IMR-90 (cell line): ENCODE results near the gene ACOXL.

ENCODE experiments used
- POLR2A ChIP-seq: IDR thresholded peaks from 2 replicates; pipeline ENCODE4 v1.6.1; 2012; ENCODE audit warnings: mild to moderate bottlenecking, low read depth, low read length
- TF ChIP-seq, protein P1 (sequence below): conservative IDR thresholded peaks from 2 replicates; pipeline ENCODE4 v1.5.1; 2012; ENCODE audit warnings: mild to moderate bottlenecking, low read depth, low read length, improper control_type of control experiment

DNA sequence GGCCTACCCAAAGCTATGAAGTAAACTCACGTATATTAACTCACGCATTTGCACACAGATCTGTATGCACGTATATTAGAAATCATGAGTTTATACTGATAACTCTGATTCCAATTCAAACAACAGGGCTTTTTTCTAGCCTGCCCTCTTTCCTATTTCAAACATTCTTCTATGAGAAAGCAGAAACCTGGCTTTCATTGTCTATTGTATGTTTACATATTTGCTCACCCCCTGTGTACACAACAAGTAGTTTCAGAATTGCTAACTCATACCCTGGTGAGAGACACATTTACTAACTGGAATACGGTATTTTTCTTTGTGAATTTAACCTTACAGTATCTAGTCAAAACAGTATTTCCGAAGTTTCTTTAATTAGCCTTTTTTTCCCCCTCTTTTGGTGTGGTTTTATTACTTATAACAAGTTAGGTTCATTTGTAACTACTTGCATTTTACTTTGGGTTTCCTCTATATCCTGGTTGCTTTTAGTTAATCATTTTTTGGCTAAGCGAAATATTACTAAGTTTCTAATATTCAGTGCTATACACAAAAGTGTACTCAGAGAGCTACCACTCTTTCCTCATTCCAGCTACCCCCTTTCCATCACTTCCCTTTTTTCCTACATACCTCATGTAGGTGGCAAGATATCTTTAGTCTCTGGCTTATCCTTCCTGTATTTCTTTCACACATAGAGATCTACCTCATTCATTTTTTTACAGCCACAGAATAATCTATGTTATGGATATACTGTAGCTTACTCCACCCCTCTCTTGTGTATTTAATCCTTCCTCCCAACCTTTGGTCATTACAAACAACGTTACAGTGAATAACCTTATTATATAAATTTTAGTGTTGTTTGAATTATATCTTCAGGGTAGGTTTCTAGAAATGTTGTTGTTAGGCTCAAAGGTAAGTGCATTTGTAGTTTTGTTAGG, 275.6 kb downstream of the ACOXL start:
- TF ChIP-seq, protein P1, sequence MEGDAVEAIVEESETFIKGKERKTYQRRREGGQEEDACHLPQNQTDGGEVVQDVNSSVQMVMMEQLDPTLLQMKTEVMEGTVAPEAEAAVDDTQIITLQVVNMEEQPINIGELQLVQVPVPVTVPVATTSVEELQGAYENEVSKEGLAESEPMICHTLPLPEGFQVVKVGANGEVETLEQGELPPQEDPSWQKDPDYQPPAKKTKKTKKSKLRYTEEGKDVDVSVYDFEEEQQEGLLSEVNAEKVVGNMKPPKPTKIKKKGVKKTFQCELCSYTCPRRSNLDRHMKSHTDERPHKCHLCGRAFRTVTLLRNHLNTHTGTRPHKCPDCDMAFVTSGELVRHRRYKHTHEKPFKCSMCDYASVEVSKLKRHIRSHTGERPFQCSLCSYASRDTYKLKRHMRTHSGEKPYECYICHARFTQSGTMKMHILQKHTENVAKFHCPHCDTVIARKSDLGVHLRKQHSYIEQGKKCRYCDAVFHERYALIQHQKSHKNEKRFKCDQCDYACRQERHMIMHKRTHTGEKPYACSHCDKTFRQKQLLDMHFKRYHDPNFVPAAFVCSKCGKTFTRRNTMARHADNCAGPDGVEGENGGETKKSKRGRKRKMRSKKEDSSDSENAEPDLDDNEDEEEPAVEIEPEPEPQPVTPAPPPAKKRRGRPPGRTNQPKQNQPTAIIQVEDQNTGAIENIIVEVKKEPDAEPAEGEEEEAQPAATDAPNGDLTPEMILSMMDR = no peak
- no peak for TF ChIP-seq POLR2A
